Right atrium auricular region (tissue), 2 donors: ENCODE measurements around the gene CCNE1. TPM values are rescaled to one million over a fixed set of nuclear protein-coding genes. Genes with fewer than 3 reads are reported as not detected.
"Not testable (repeated sequence)": the region's sequence is repeated elsewhere in the genome, so short reads cannot be mapped to it uniquely, and the experiment has no call there.

Experiments used
- DNase-seq: peaks from one replicate; pipeline ENCODE4 v3.0.0-alpha.2; 2019; ENCODE audit warnings: low spot score
- H3K27ac ChIP-seq, 2 donors: fragments of 200-600 bp; sonication (generic); 1 replicate in 1 of 2; 2 replicates in 1 of 2; pipeline ENCODE4 v1.5.1; 2016 to 2019
- H3K27me3 ChIP-seq, 2 donors: fragments of 200-600 bp; sonication (generic); one replicate each; pipeline versions ENCODE4 v1.5.1 to v1.6.0; 2017 to 2019
- H3K36me3 ChIP-seq: fragments of 200-600 bp; sonication (generic); one replicate; pipeline ENCODE4 v1.5.1; 2016
- H3K4me1 ChIP-seq, 2 donors: fragments of 200-600 bp; sonication (generic); one replicate each; pipeline versions ENCODE4 v1.5.1 to v1.6.0; 2017 to 2019
- H3K4me3 ChIP-seq, 2 donors: fragments of 200-600 bp; sonication (generic); 1 replicate in 1 of 2; 2 replicates in 1 of 2; pipeline ENCODE4 v1.5.1; 2017 to 2019; ENCODE audit warnings: mild to moderate bottlenecking in 1 of 2, moderate library complexity in 1 of 2
- H3K9me3 ChIP-seq, 2 donors: fragments of 200-600 bp; sonication (generic); one replicate each; pipeline ENCODE4 v1.5.1; 2019
- CTCF ChIP-seq, 2 donors: fragments of 200-600 bp; sonication (generic); IDR thresholded peaks; one replicate each; pipeline ENCODE4 v1.5.1; 2019; ENCODE audit warnings: antibody characterized with exemption in 2 of 2
- total RNA-seq, 2 donors: library from RNA; depleted of rRNA; stranded (reverse); fragments of >200 nt; gene quantifications; one replicate each; pipeline ENCODE4 v1.1.0, GENCODE V29; 2016

The CCNE1 gene
- total RNA-seq, 2 donors from 2014 or later: 4.4 to 5.5 TPM

GRCh38 chr19:29823581-29824330 lies 12.0 kb downstream of the CCNE1 start:
- H3K27me3 ChIP-seq: no peaks in the 10 kb centered on the region
- no peak overlapping the region for H3K4me3 ChIP-seq
- H3K4me1 ChIP-seq: no peaks in the 10 kb centered on the region
- DNase-seq: no peak
- no peaks in the 10 kb centered on the region for H3K9me3 ChIP-seq
- TF ChIP-seq CTCF (IDR thresholded peaks at IDR 0.05): no peak
- no peak overlapping the region for H3K27ac ChIP-seq
- H3K36me3 ChIP-seq: no peaks in the 10 kb centered on the region

- not testable (repeated sequence) for H3K9me3 ChIP-seq, DNase-seq, H3K4me3 ChIP-seq, H3K27me3 ChIP-seq, H3K36me3 ChIP-seq, H3K4me1 ChIP-seq, H3K27ac ChIP-seq
These were observed 13.5 kb downstream of the CCNE1 start for GRCh38 chr19:29825263-29825662.

- H3K9me3 ChIP-seq: no peaks in the 10 kb centered on the region
- no peaks in the 10 kb centered on the region for H3K36me3 ChIP-seq
- H3K4me1 ChIP-seq: no peaks in the 10 kb centered on the region
- no peaks in the 10 kb centered on the region for H3K27me3 ChIP-seq
- no peak for DNase-seq
- no peak overlapping the region for H3K27ac ChIP-seq
- no peak for TF ChIP-seq CTCF (IDR thresholded peaks at IDR 0.05)
- H3K4me3 ChIP-seq: no peak overlapping the region
These were observed 19.3 kb downstream of the CCNE1 start for GRCh38 chr19:29831041-29831548.

- Histone ChIP-seq H3K27ac (no peak overlapping the region), H3K27me3 (no peaks in the 10 kb centered on the region), H3K4me1 (no peaks in the 10 kb centered on the region), H3K36me3 (no peaks in the 10 kb centered on the region), H3K9me3 (no peaks in the 10 kb centered on the region), H3K4me3 (no peak overlapping the region)
- no peak for TF ChIP-seq CTCF (IDR thresholded peaks at IDR 0.05)
- DNase-seq: no peak
These were observed 19.9 kb downstream of the CCNE1 start for GRCh38 chr19:29831686-29832085.

- H3K4me3 ChIP-seq: no peak overlapping the region
- no peak for TF ChIP-seq CTCF (IDR thresholded peaks at IDR 0.05)
- no peaks in the 10 kb centered on the region for H3K27me3 ChIP-seq
- H3K36me3 ChIP-seq: no peaks in the 10 kb centered on the region
- H3K4me1 ChIP-seq: no peaks in the 10 kb centered on the region
- no peak for DNase-seq
- no peaks in the 10 kb centered on the region for H3K9me3 ChIP-seq
- no peak overlapping the region for H3K27ac ChIP-seq
These were observed 21.0 kb downstream of the CCNE1 start for GRCh38 chr19:29832801-29833200.

- H3K4me3 ChIP-seq: no peak overlapping the region
- TF ChIP-seq CTCF (IDR thresholded peaks at IDR 0.05): no peak
- no peaks in the 10 kb centered on the region for H3K4me1 ChIP-seq
- H3K27ac ChIP-seq: no peak overlapping the region
- DNase-seq: no peak
- H3K36me3 ChIP-seq: no peaks in the 10 kb centered on the region
- no peaks in the 10 kb centered on the region for H3K27me3 ChIP-seq
- H3K9me3 ChIP-seq: no peaks in the 10 kb centered on the region
These were observed 21.9 kb downstream of the CCNE1 start for GRCh38 chr19:29833614-29834261.
